Neural cell (in vitro differentiated cells): ENCODE data around the gene TMEM225. TPM values are rescaled to one million over a fixed set of nuclear protein-coding genes. Genes with fewer than 3 reads are reported as not detected.

Experiments used
- H2AFZ ChIP-seq: fragments of 200-600, 300-800 bp; sonication (generic), shearing (Covaris generic); 2 replicates; pipeline ENCODE4 v1.6.0; 2014; ENCODE audit warnings: low read depth, mild to moderate bottlenecking, antibody characterized with exemption, low read length, moderate library complexity
- H3F3A ChIP-seq: fragments of 200-600 bp; shearing (Covaris generic); 2 replicates; pipeline ENCODE4 v1.6.1; 2016; ENCODE audit warnings: mild to moderate bottlenecking, moderate library complexity, mixed read lengths, antibody characterized with exemption, low read length; ENCODE audit not compliant: insufficient read depth, poor library complexity, severe bottlenecking
- H3K27ac ChIP-seq: fragments of 200-600, 300-800 bp; sonication (generic), shearing (Covaris generic); 2 replicates; pipeline ENCODE4 v1.5.1; 2014; ENCODE audit warnings: mild to moderate bottlenecking, low read length, moderate library complexity
- H3K27me3 ChIP-seq: fragments of 300-800, 200-600 bp; sonication (generic), shearing (Covaris generic); 2 replicates; pipeline ENCODE4 v1.6.0; 2014; ENCODE audit warnings: mild to moderate bottlenecking, low read depth, low read length, moderate library complexity; ENCODE audit not compliant: insufficient read depth
- H3K36me3 ChIP-seq: fragments of 300-800, 200-600 bp; sonication (generic), shearing (Covaris generic); 2 replicates; pipeline ENCODE4 v1.5.1; 2014; ENCODE audit warnings: mild to moderate bottlenecking, antibody characterized with exemption, low read length, moderate library complexity; ENCODE audit not compliant: insufficient read depth
- H3K4me2 ChIP-seq: fragments of 300-800, 200-600 bp; sonication (generic), shearing (Covaris generic); 2 replicates; pipeline ENCODE4 v1.6.0; 2014; ENCODE audit warnings: mild to moderate bottlenecking, low read length
- H3K4me3 ChIP-seq: fragments of 300-800, 200-600 bp; sonication (generic), shearing (Covaris generic); 2 replicates; pipeline ENCODE4 v1.5.1; 2014; ENCODE audit warnings: mild to moderate bottlenecking, low read length, moderate library complexity
- H3K79me2 ChIP-seq: fragments of 200-600 bp; shearing (Covaris generic); replicated peaks from 2 replicates; pipeline ENCODE4 v1.6.0; 2014; ENCODE audit warnings: mild to moderate bottlenecking, low read length, moderate library complexity; ENCODE audit not compliant: insufficient read depth
- H3K9ac ChIP-seq: fragments of 300-800, 200-600 bp; sonication (generic), shearing (Covaris generic); 2 replicates; pipeline ENCODE4 v1.6.1; 2016; ENCODE audit warnings: mild to moderate bottlenecking, low read length, mixed read lengths
- H3K9me2 ChIP-seq: fragments of 200-600 bp; shearing (Covaris generic); 2 replicates; pipeline ENCODE4 v1.6.1; 2016; ENCODE audit warnings: mild to moderate bottlenecking, low read length, mixed read lengths; ENCODE audit not compliant: insufficient read depth
- H3K9me3 ChIP-seq: fragments of 200-600, 300-800 bp; sonication (generic), shearing (Covaris generic); 2 replicates; pipeline ENCODE4 v1.6.1; 2016; ENCODE audit warnings: mild to moderate bottlenecking, mixed run types, low read length, moderate library complexity, mixed read lengths
- H4K20me1 ChIP-seq: fragments of 200-600 bp; shearing (Covaris generic); 2 replicates; pipeline ENCODE4 v1.6.1; 2016; ENCODE audit warnings: mild to moderate bottlenecking, mixed run types; ENCODE audit not compliant: insufficient read depth
- CTCF ChIP-seq: fragments of 450-650 bp; IDR thresholded peaks from 2 replicates; pipeline ENCODE4 v1.5.1; 2014; ENCODE audit warnings: antibody characterized with exemption, mild to moderate bottlenecking, moderate library complexity; ENCODE audit not compliant: poor library complexity, severe bottlenecking
- EP300 ChIP-seq: fragments of 450-650 bp; conservative IDR thresholded peaks from 2 replicates; pipeline ENCODE4 v1.6.1; 2014; ENCODE audit warnings: antibody characterized with exemption, mild to moderate bottlenecking, moderate library complexity; ENCODE audit not compliant: poor library complexity, severe bottlenecking
- EZH2 ChIP-seq: fragments of 200-600, 300-800 bp; shearing (Covaris generic), sonication (generic); IDR thresholded peaks from 2 replicates; pipeline ENCODE4 v1.6.1; 2014; ENCODE audit warnings: antibody characterized with exemption, low read length, borderline replicate concordance, mild to moderate bottlenecking; ENCODE audit not compliant: insufficient read depth, poor library complexity, severe bottlenecking
- MXI1 ChIP-seq: fragments of 450-650 bp; conservative IDR thresholded peaks from 2 replicates; pipeline ENCODE4 v1.6.1; 2014; ENCODE audit warnings: antibody characterized with exemption, mild to moderate bottlenecking; ENCODE audit not compliant: poor library complexity, severe bottlenecking
- POLR2AphosphoS5 ChIP-seq: IDR thresholded peaks from 2 replicates; pipeline ENCODE4 v1.6.1; 2012
- RAD21 ChIP-seq: fragments of 450-650 bp; conservative IDR thresholded peaks from 2 replicates; pipeline ENCODE4 v1.6.1; 2014; ENCODE audit warnings: antibody characterized with exemption, mild to moderate bottlenecking, moderate library complexity
- REST ChIP-seq: IDR thresholded peaks from 2 replicates; pipeline ENCODE4 v1.6.1; 2012; ENCODE audit warnings: borderline replicate concordance
- SMC3 ChIP-seq: fragments of 450-650 bp; conservative IDR thresholded peaks from 2 replicates; pipeline ENCODE4 v1.6.1; 2014; ENCODE audit warnings: antibody characterized with exemption, mild to moderate bottlenecking, moderate library complexity; ENCODE audit not compliant: poor library complexity
- TAF1 ChIP-seq: IDR thresholded peaks from 2 replicates; pipeline ENCODE4 v1.6.1; 2012; ENCODE audit warnings: low read depth
- polyA plus RNA-seq: library from polyadenylated mRNA; depleted of rRNA; stranded (reverse); fragments of >200 nt; gene quantifications from 2 replicates; pipeline ENCODE4 v1.2.3, GENCODE V29; 2014

TMEM225 gene
- polyA plus RNA-seq, 1 donor from 2014 or later: not detected

- TF ChIP-seq EZH2 (no peak), REST (no peak), RAD21 (no peak), TAF1 (no peak), EP300 (no peak)
- H3K4me2 ChIP-seq: no peak overlapping the region
- no peaks in the 10 kb centered on the region for H3K36me3 ChIP-seq
- no peaks in the 10 kb centered on the region for H3F3A ChIP-seq
- H3K9ac ChIP-seq: no peak overlapping the region
- no peak overlapping the region for H3K27ac ChIP-seq
- H3K27me3 ChIP-seq: no peaks in the 10 kb centered on the region
- H4K20me1 ChIP-seq: no peaks in the 10 kb centered on the region
- no peak overlapping the region for H2AFZ ChIP-seq
- H3K9me2 ChIP-seq: no peaks in the 10 kb centered on the region
- H3K79me2 ChIP-seq: no peaks in the 10 kb centered on the region
- H3K4me3 ChIP-seq: no peak overlapping the region
- H3K9me3 ChIP-seq: no peaks in the 10 kb centered on the region
Observed at GRCh38 chr11:123856444-123856843, 29.0 kb downstream of the TMEM225 start.

GRCh38 chr11:123853038-123853437 is 32.4 kb downstream of the TMEM225 start:
- no peak overlapping the region for H2AFZ ChIP-seq
- H3K27ac ChIP-seq: no peak overlapping the region
- H3K9ac ChIP-seq: no peak overlapping the region
- H3K9me3 ChIP-seq: no peaks in the 10 kb centered on the region
- no peaks in the 10 kb centered on the region for H3K36me3 ChIP-seq
- H3K79me2 ChIP-seq: no peaks in the 10 kb centered on the region
- H3K4me2 ChIP-seq: no peak overlapping the region
- H3F3A ChIP-seq: no peaks in the 10 kb centered on the region
- no peak overlapping the region for H3K4me3 ChIP-seq
- TF ChIP-seq EZH2: no peak
- TF ChIP-seq REST: no peak
- no peak for TF ChIP-seq SMC3
- no peak for TF ChIP-seq TAF1
- TF ChIP-seq CTCF: no peak
- no peak for TF ChIP-seq RAD21
- no peak for TF ChIP-seq EP300
- TF ChIP-seq MXI1: no peak
- no peak for TF ChIP-seq POLR2AphosphoS5
- no peaks in the 10 kb centered on the region for H4K20me1 ChIP-seq
- no peaks in the 10 kb centered on the region for H3K9me2 ChIP-seq
- no peaks in the 10 kb centered on the region for H3K27me3 ChIP-seq
